ENCODE measurements around the gene GPR68. TPM values are rescaled to one million over a fixed set of nuclear protein-coding genes. Genes with fewer than 3 reads are reported as not detected.

The GPR68 gene
- total RNA-seq, 4 donors from 2014 or later = 0.21 to 4.1 (median 0.52) TPM

GRCh38 chr14:91238085-91238484 lies 6.4 kb downstream of the GPR68 start:
- Histone ChIP-seq H3K9me3 (peaks cover 0 to 31% (median 0%) of the 10 kb centered on the region in 4 donors), H3K27me3 (no peaks in the 10 kb centered on the region), H3K4me3 (no peak overlapping the region), H3K36me3 (no peaks in the 10 kb centered on the region), H3K4me1 (peaks cover 0 to 8% (median 0%) of the 10 kb centered on the region in 4 donors), H3K27ac (no peak overlapping the region)
- DNase-seq (ENCODE audit: low spot score in 2 of 2) = no peak
- 71 to 74% methylated on average over 4 of the region's 4 CpGs for WGBS, 2 donors
- TF ChIP-seq EP300 (IDR thresholded peaks at IDR 0.05) = no peak
- TF ChIP-seq POLR2A (IDR thresholded peaks at IDR 0.05) = no peak
- TF ChIP-seq, protein P1, sequence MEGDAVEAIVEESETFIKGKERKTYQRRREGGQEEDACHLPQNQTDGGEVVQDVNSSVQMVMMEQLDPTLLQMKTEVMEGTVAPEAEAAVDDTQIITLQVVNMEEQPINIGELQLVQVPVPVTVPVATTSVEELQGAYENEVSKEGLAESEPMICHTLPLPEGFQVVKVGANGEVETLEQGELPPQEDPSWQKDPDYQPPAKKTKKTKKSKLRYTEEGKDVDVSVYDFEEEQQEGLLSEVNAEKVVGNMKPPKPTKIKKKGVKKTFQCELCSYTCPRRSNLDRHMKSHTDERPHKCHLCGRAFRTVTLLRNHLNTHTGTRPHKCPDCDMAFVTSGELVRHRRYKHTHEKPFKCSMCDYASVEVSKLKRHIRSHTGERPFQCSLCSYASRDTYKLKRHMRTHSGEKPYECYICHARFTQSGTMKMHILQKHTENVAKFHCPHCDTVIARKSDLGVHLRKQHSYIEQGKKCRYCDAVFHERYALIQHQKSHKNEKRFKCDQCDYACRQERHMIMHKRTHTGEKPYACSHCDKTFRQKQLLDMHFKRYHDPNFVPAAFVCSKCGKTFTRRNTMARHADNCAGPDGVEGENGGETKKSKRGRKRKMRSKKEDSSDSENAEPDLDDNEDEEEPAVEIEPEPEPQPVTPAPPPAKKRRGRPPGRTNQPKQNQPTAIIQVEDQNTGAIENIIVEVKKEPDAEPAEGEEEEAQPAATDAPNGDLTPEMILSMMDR (IDR thresholded peaks at IDR 0.05) = no peak

- no peak overlapping the region for H3K4me3 ChIP-seq
- H3K27me3 ChIP-seq = no peaks in the 10 kb centered on the region
- 86 to 90% methylated on average over 7 of the region's 7 CpGs for WGBS, 2 donors
- peaks cover 0 to 36% (median 0%) of the 10 kb centered on the region in 4 donors for H3K9me3 ChIP-seq
- no peak overlapping the region for H3K27ac ChIP-seq
- TF ChIP-seq POLR2A (IDR thresholded peaks at IDR 0.05) (no peak), EP300 (IDR thresholded peaks at IDR 0.05) (no peak)
- TF ChIP-seq, protein P1 (IDR thresholded peaks at IDR 0.05) = no peak
- peaks cover 0 to 2% (median 0%) of the 10 kb centered on the region in 4 donors for H3K4me1 ChIP-seq
- H3K36me3 ChIP-seq = no peaks in the 10 kb centered on the region
- DNase-seq (ENCODE audit: low spot score in 2 of 2) = no peak
These were observed 7.3 kb downstream of the GPR68 start for GRCh38 chr14:91237219-91237618.

DNA sequence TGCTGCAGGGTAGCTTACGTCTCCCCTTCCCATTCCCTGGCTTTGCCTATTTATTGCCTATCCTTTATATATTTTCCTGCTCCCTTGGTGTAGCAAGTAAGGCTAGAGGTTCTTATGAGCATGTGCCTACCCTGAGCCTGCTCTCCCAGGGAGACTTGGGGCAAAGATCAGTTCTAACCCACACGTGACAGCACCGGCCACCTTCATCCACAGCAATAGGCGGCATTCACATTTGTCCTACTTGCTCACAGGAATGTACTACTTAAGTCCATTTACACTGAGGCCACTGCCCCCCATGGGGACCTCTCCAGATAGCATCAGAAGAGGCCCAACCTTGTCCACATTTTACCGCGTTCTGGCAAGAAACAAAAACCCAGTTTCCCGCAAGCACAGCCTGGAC lies 8.7 kb downstream of the GPR68 start:
- Histone ChIP-seq H3K9me3 (peaks cover 0 to 44% (median 1%) of the 10 kb centered on the region in 4 donors), H3K27ac (no peak overlapping the region), H3K4me1 (no peaks in the 10 kb centered on the region), H3K36me3 (peaks cover 0 to 4% (median 0%) of the 10 kb centered on the region in 3 donors), H3K27me3 (no peaks in the 10 kb centered on the region), H3K4me3 (no peak overlapping the region)
- no peak for DNase-seq (ENCODE audit: low spot score in 2 of 2)
- 91% methylated on average over 7 of the region's 7 CpGs for WGBS, 2 donors
- TF ChIP-seq POLR2A (IDR thresholded peaks at IDR 0.05) (no peak), EP300 (IDR thresholded peaks at IDR 0.05) (no peak)
- TF ChIP-seq, protein P1 (IDR thresholded peaks at IDR 0.05) = no peak

GRCh38 chr14:91234791-91235114 lies 9.8 kb downstream of the GPR68 start:
- DNase-seq (ENCODE audit: low spot score in 2 of 2) = no peak
- Histone ChIP-seq H3K27me3 (no peaks in the 10 kb centered on the region), H3K27ac (no peak overlapping the region), H3K4me1 (no peaks in the 10 kb centered on the region), H3K4me3 (no peak overlapping the region), H3K9me3 (peaks cover 0 to 47% (median 2%) of the 10 kb centered on the region in 4 donors), H3K36me3 (peaks cover 0 to 15% (median 0%) of the 10 kb centered on the region in 3 donors)
- no peak for TF ChIP-seq EP300 (IDR thresholded peaks at IDR 0.05)
- TF ChIP-seq, protein P1 (IDR thresholded peaks at IDR 0.05) = no peak
- TF ChIP-seq POLR2A (IDR thresholded peaks at IDR 0.05) = no peak
- 96 to 98% methylated on average over 16 of the region's 16 CpGs for WGBS, 2 donors

- no peak for TF ChIP-seq EP300 (IDR thresholded peaks at IDR 0.05)
- TF ChIP-seq POLR2A (IDR thresholded peaks at IDR 0.05) = no peak
- TF ChIP-seq, protein P1 (IDR thresholded peaks at IDR 0.05) = no peak
- 94 to 95% methylated on average over 51 to 60 of the region's 63 CpGs for WGBS, 2 donors
- no peaks in the 10 kb centered on the region for H3K27me3 ChIP-seq
- peaks cover 0 to 21% (median 0%) of the 10 kb centered on the region in 3 donors for H3K36me3 ChIP-seq
- DNase-seq (ENCODE audit: low spot score in 2 of 2) = no peak
- H3K4me1 ChIP-seq = peaks cover 0 to 5% (median 0%) of the 10 kb centered on the region in 4 donors
- H3K9me3 ChIP-seq = peaks cover 0 to 47% (median 2%) of the 10 kb centered on the region in 4 donors
- no peak overlapping the region for H3K4me3 ChIP-seq
- no peak overlapping the region for H3K27ac ChIP-seq
These were observed 10.3 kb downstream of the GPR68 start for GRCh38 chr14:91233936-91234790.
